ENCODE results near the gene TTC32.

- TF ChIP-seq POLR2AphosphoS5 (IDR thresholded peaks at IDR 0.05; ENCODE audit: low read depth, low read length) (no peak), POLR2A (IDR thresholded peaks at IDR 0.05; ENCODE audit: low read depth, low read length) (no peak), TAF1 (IDR thresholded peaks at IDR 0.05; ENCODE audit: borderline replicate concordance, low read depth, low read length) (no peak)
Observed at GRCh38 chr2:19857806-19858205, 44.0 kb downstream of the TTC32 start.
